Nucleus accumbens (tissue), 56 donors: ENCODE data around the gene CAT.

Experiments
- DNase-seq, 56 donors: peaks; one replicate each; lab custom pipeline; 2025; lab: John Stamatoyannopoulos, UW

Gene CAT

GRCh38 chr11:34438529-34439507 is at the start of gene CAT:
Gene CAT (plus strand): TSS chr11:34438934. CDS start chr11:34439014, 80 bp downstream.
- DNase-seq = peak; percentile 71 to 97 (median 93)

GRCh38 chr11:34394771-34395300 is 43.9 kb upstream of the CAT start:
- DNase-seq = no peak

DNA sequence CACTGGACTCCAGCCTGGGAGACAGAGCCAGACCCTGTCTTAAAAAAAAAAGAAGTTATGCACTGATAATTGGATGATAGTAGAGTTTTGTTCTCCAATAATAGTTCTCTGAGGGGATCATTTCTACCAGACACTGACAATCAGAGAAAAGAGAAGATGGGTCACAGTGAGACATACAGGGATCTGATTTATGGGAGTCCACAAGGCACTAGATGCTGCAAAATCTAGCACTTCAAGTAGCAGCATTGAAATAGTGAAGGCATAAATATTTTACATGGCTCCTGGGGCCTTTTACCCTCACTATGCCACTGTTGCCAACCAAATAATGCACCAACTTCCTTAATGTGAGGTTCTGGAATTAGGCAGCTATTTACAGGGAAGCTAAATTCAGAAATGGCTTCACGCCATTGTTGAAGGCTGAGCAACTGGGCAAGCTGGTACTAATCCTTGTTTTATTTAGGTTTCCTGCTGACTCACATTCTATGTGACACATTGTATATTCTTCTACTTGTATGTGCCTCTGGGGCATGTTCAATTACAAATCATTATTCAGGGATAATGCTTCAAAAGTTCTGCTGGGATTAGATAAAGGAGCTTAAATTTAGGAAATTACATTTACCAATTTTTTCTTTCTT is 42.7 kb upstream of the CAT start:
- DNase-seq = no peak

DNA sequence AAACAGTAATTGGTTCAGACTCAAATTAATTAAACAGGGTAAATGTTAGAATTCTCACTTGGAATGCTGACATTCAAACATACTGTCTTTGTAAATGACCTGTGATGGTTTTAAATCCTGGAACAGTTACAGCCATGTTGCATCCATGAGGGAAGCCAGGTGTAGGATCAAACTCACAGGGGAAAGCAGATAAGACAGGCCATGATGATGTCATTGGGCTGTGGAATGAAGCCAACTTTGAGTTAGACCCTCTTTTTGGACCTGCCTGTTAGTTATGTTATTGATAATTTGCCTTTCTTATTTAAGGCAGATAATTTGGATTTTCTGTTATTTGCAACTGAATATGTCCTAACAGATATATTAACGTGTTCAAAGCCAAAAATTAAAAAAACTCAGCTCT is 41.6 kb upstream of the CAT start:
- no peak for DNase-seq

DNA sequence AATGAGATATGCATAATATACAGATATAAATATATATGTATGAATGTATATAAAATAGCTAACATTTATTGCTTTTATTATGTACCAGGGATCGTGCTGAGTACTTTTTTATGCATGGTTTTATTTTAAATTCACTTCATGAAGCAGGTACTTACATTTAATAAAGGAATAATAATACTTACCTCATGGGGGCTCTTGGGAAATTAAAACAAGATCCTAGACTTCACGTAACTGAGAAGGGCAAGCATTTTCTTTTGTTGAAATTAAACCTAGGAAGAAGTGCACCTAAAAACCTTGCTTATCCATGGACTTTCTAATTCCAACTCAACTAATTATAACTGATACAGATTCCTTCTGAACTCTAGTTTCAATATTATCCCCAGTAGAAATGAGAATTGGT is 40.9 kb upstream of the CAT start:
- no peak for DNase-seq

DNA sequence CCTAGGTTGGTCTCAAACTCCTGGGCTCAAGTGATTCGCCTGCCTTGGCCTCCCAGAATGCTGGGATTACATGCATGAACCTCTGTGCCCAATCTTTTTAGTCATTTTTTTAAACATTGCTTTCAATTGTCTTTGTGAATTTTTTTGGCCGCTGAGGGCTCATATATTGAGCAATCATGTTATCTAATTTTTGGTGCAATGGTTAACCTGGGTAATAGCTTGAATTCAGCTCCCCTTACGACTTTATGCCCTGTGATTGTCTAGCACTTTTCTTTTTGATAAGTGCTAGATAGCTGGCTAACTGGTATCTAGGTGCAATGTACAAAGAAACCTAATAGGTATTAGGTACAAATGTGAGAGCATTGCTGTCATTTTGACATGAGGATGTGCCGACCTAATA is 35.3 kb upstream of the CAT start:
- DNase-seq = no peak

DNA sequence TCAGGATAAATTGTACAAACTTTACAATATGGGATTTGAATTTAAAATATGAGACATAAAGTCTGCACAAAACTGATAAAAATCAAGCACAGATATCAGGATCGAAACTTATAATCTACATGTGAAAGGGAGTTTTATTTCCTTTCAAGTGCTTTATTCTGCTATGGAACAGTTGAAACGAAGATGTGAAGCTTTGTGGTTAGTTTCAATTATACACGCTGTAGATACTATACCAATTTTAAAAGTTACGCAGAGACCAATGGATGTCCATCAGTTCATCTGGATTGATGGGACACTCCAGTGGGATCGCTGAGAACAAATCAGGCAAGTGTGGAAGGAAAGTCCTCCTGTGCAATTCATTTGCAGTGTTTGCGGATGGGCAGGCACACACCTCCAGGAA is 34.5 kb upstream of the CAT start:
- no peak for DNase-seq

DNA sequence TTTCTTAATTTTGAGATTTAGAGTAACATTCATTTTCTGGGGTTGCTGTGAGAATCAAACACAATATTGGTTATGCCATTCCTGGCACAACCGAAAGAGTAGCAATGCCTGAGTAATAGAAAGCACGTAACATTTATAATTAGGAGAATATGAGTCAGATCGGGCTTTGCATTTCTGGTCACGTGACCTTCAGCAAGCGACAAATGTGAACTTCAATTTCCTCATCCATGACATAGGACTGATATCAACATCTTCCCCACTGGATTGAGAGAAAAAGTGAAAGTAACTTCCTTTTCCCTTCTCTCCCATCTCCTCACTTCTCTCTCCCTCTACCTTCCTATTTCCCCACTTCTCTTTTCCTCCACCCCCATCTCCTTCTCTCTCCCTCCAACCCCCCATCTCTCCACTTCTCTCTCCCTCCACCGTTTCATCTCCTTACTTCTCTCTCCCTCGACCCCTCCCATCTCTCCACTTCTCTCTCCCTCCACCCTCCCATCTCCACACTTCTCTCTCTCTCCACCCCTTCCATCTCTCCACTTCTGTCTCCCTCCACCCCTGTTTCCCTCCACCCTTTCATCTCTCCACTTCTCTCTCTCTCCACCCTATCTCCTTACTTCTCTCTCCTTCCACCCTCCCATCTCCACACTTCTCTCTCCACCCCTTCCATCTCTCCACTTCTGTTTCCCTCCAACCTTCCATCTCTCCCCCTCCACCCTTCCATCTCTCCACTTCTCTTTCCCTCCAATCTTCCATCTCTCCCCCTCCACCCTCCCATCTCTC is 33.5 kb upstream of the CAT start:
- no peak for DNase-seq

DNA sequence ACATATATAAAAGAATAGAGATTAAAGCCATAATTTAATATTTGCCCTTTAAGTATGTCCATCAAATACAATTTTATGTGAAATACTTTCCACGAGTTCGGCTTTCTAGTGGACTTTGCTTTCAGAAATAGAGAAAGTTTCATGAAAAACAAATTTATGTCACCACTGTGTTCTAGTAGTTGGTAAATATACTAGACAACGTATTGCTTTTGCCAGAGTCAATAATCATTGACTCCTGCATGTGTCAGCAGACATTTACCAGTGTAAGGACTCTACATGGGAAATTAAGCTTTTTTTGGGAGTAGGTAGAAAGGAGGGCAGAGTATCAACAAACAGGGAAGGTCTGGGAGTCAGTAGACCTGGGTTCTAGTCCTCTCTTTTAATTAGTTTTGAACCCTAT is 32.3 kb upstream of the CAT start:
- no peak for DNase-seq

DNA sequence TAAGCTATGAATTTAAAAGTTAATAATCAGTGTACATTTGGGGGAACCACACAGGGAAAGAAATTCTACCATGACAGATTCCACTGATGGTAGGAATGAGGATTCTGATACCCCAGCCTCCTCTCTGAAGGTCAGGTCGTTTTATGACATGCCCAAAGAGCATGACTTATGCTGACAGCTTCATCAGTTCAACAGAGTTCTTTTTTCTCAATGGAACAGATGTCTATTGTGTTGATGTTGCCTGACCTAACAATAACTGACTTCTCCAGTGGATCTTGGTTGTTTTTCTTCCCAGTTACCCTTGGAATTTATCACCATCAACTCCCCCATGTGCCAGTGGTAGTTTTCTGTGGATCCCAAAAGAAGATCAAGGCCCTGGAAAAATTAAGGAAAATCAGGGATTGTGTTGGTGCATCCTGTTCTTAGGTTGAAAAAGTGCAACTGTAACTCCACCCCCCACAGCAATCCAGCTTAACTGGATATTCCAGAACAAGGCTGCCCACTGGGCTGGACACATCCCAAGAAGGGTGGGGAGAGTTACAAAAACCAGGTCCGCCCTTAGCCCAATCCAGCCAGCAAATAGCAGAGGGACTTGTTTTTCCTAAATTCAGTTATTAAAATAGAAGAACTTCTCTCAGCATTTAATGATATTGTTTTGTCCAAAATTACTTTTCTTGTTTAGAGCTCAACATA is 31.5 kb upstream of the CAT start:
- DNase-seq = no peak

GRCh38 chr11:34408580-34409172 is 30.1 kb upstream of the CAT start:
- no peak for DNase-seq

- no peak for DNase-seq
Observed at GRCh38 chr11:34411111-34411510, 27.6 kb upstream of the CAT start.

- DNase-seq = no peak
Observed at GRCh38 chr11:34411791-34412190, 26.9 kb upstream of the CAT start.

GRCh38 chr11:34413263-34413662 is 25.5 kb upstream of the CAT start:
- DNase-seq = no peak

- DNase-seq = no peak
Observed at GRCh38 chr11:34415538-34415937, 23.2 kb upstream of the CAT start.

GRCh38 chr11:34416088-34416487 is 22.6 kb upstream of the CAT start:
- no peak for DNase-seq

DNA sequence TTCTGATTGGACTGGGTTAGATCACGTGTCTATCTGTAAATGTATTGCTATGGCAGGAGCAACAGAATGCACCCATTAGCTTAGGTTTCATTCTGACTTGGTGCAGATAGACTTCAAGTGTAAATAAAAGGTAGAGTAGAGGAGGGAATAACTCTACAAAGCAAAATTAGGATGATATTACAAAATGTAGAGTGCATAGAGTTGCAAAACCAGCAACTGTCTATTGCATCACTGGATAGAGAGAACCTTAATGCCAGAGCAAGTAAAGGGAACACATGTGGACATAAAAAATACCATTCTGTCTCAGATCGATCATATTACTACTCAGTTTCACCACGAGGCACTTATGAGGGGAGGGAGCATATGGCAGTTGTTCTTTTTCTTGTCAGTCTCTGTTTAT is 22.0 kb upstream of the CAT start:
- DNase-seq = no peak

DNA sequence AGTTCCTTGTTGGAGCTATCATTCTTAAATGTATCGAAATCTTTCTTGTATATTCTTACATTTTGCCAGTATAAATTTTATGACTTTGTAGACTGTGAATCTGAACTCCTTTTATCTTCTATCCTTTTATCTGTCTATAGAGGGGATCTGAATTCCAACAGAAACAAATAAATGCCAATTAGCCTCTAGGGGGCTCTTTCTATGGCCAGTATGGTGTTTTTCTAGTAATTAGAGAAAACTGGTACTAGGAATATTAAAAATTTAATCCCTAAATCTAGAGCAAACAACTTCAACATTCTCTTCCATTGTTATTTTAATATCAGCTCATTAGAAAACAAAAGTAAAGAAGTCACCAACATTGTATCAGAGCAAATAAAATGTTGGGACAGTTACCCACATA is 21.5 kb upstream of the CAT start:
- no peak for DNase-seq

- no peak for DNase-seq
Observed at GRCh38 chr11:34419158-34419557, 19.6 kb upstream of the CAT start.

DNA sequence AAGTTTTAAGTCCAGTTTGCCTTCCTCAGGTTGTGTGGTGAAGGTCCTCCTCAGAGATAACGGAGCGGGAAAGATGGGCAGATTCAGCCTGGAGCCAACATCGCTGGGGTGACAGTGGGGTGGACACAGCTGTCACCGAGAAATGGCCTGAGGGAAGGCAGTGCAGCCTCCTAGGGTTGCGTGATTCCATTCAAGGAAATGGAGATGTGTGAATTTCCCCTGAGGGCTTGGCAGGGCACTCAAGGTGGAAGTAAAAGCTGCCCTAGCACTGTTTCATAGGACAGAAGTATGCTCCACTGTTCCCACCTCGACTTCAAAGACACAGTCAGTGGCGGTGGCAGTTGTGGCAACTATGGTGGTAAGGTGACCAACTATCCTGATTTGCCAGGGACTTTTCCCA is 15.4 kb upstream of the CAT start:
- no peak for DNase-seq
